HepG2 (cell line): ENCODE results near the gene PKLR. TPM values are rescaled to one million over a fixed set of nuclear protein-coding genes. Genes with fewer than 3 reads are reported as not detected.

Source experiments
- ATF1 ChIP-seq: IDR thresholded peaks from 2 replicates; pipeline ENCODE4 v1.6.1; 2016; ENCODE audit warnings: mild to moderate bottlenecking, control low read depth
- CHD4 ChIP-seq: fragments of 200-600 bp; sonication (generic); IDR thresholded peaks from 2 replicates; pipeline ENCODE4 v1.7.0; 2017; ENCODE audit warnings: mild to moderate bottlenecking, low read length, borderline replicate concordance
- CREBL2 ChIP-seq: sonication (generic); formaldehyde crosslinking; IDR thresholded peaks from 2 replicates; pipeline ENCODE4 v1.8.1; 2023; ENCODE audit warnings: missing genetic modification reagents, mild to moderate bottlenecking, borderline replicate concordance
- FIP1L1 ChIP-seq: fragments of 200-400 bp; formaldehyde crosslinking; IDR thresholded peaks from 2 replicates; pipeline ENCODE4 v1.6.1; 2018; ENCODE audit warnings: low read depth, mild to moderate bottlenecking, low read length, moderate library complexity, borderline replicate concordance; ENCODE audit not compliant: insufficient read depth
- GPBP1L1 ChIP-seq: sonication (generic); formaldehyde crosslinking; IDR thresholded peaks from 2 replicates; pipeline ENCODE4 v1.5.0; 2020; ENCODE audit warnings: mild to moderate bottlenecking, missing genetic modification reagents
- HIC2 ChIP-seq: sonication (generic); formaldehyde crosslinking; IDR thresholded peaks from 2 replicates; pipeline ENCODE4 v1.9.0; 2022; ENCODE audit warnings: low read depth, missing genetic modification reagents
- HMG20A ChIP-seq: IDR thresholded peaks from 2 replicates; pipeline ENCODE4 v1.6.1; 2016; ENCODE audit warnings: borderline replicate concordance
- IRF1 ChIP-seq: sonication (generic); formaldehyde crosslinking; IDR thresholded peaks from 2 replicates; pipeline ENCODE4 v1.4.0; 2020; ENCODE audit warnings: low read depth, mild to moderate bottlenecking, missing genetic modification reagents
- IRF9 ChIP-seq: sonication (generic); formaldehyde crosslinking; IDR thresholded peaks from 2 replicates; pipeline ENCODE4 v1.8.0; 2022; ENCODE audit warnings: missing genetic modification reagents, mild to moderate bottlenecking, borderline replicate concordance
- KDM1A ChIP-seq: IDR thresholded peaks from 2 replicates; pipeline ENCODE4 v1.6.1; 2016; ENCODE audit warnings: missing compliant biosample characterization
- MAFF ChIP-seq: IDR thresholded peaks from 2 replicates; pipeline ENCODE4 v1.6.1; 2011; ENCODE audit warnings: low read depth, low read length, improper control_type of control experiment
- MTF2 ChIP-seq: sonication (generic); formaldehyde crosslinking; IDR thresholded peaks from 2 replicates; pipeline ENCODE4 v1.5.0; 2020; ENCODE audit warnings: missing genetic modification reagents, borderline replicate concordance
- PAX8 ChIP-seq: sonication (generic); formaldehyde crosslinking; IDR thresholded peaks from 2 replicates; pipeline ENCODE4 v1.8.0; 2022; ENCODE audit warnings: mild to moderate bottlenecking, missing genetic modification reagents, borderline replicate concordance
- TAF15 ChIP-seq: fragments of 200-400 bp; formaldehyde crosslinking; IDR thresholded peaks from one replicate; pipeline ENCODE4 v1.6.1; 2018; ENCODE audit warnings: mild to moderate bottlenecking, low read depth, low read length; ENCODE audit not compliant: poor library complexity, severe bottlenecking
- THAP7 ChIP-seq: sonication (generic); formaldehyde crosslinking; IDR thresholded peaks from 2 replicates; pipeline ENCODE4 v1.8.1; 2023; ENCODE audit warnings: mild to moderate bottlenecking, missing genetic modification reagents
- WIZ ChIP-seq: sonication (generic); formaldehyde crosslinking; IDR thresholded peaks from 2 replicates; pipeline ENCODE4 v1.5.1; 2020; ENCODE audit warnings: mild to moderate bottlenecking, missing genetic modification reagents
- ZNF12 ChIP-seq: sonication (generic); formaldehyde crosslinking; IDR thresholded peaks from 2 replicates; pipeline ENCODE4 v1.5.0; 2020; ENCODE audit warnings: missing genetic modification reagents
- ZNF138 ChIP-seq: sonication (generic); formaldehyde crosslinking; IDR thresholded peaks from 2 replicates; pipeline ENCODE4 v1.5.0; 2020; ENCODE audit warnings: mild to moderate bottlenecking, low read depth, missing genetic modification reagents
- ZNF234 ChIP-seq: sonication (generic); formaldehyde crosslinking; conservative IDR thresholded peaks from 2 replicates; pipeline ENCODE4 v1.5.1; 2020; ENCODE audit warnings: mild to moderate bottlenecking, missing genetic modification reagents
- ZNF432 ChIP-seq: sonication (generic); formaldehyde crosslinking; IDR thresholded peaks from 2 replicates; pipeline ENCODE4 v1.5.0; 2020; ENCODE audit warnings: missing genetic modification reagents, mild to moderate bottlenecking, borderline replicate concordance
- ZNF580 ChIP-seq: IDR thresholded peaks from 2 replicates; pipeline ENCODE4 v1.6.1; 2016; ENCODE audit warnings: low read depth, borderline replicate concordance
- ZNF598 ChIP-seq: sonication (generic); formaldehyde crosslinking; IDR thresholded peaks from 2 replicates; pipeline ENCODE4 v1.5.1; 2020; ENCODE audit warnings: mild to moderate bottlenecking, missing genetic modification reagents, borderline replicate concordance
- ZNF777 ChIP-seq: sonication (generic); formaldehyde crosslinking; IDR thresholded peaks from 2 replicates; pipeline ENCODE4 v1.4.0; 2020; ENCODE audit warnings: missing genetic modification reagents
- polyA plus RNA-seq, 8 experiments: library from polyadenylated mRNA; depleted of rRNA in 3 of 8; stranded (reverse) in 7 of 8; unstranded in 1 of 8; fragments of >200 nt; fragmentation: Illumina TruSeq in 4 of 8; extraction: Trizol in 4 of 8; gene quantifications; 2 replicates each; pipeline versions ENCODE4 v1.2.1 to v1.2.3, GENCODE V29; 2011 to 2016; ENCODE audit warnings: low read depth in 4 of 8, missing spikeins in 1 of 8, mixed read lengths in 1 of 8; ENCODE audit not compliant: insufficient read depth in 1 of 8
- total RNA-seq, 5 experiments: library from RNA; depleted of rRNA; stranded (reverse); fragments of >200 nt; fragmentation: Illumina TruSeq; extraction: Trizol; gene quantifications; 2 replicates each; pipeline ENCODE4 v1.2.3, GENCODE V29; 2016; ENCODE audit warnings: low read depth in 1 of 5

The PKLR gene
- total and polyA plus RNA-seq, 2 of the 13 experiments (the other 11 are each of a cell fraction or from before 2014, with no cell fraction given), result 10.3 to 29.3 TPM

GRCh38 chr1:155277070-155277901, 24.0 kb downstream of the PKLR start, which contains the start of gene HCN3 (continued):
- TF ChIP-seq IRF9 (CRISPR knock-in tag), result peak; percentile 89; the same call in 1 of the 2 replicates
- TF ChIP-seq WIZ (CRISPR knock-in tag), result no peak
- TF ChIP-seq ZNF598 (CRISPR knock-in tag), result no peak
- no peak for TF ChIP-seq KDM1A
- TF ChIP-seq ZNF777 (CRISPR knock-in tag), result peak; percentile 65; the same call in 1 of the 2 replicates
- TF ChIP-seq FIP1L1, result no peak
- no peak; the same call in 1 of the 2 replicates for TF ChIP-seq HIC2 (CRISPR knock-in tag)
- no peak for TF ChIP-seq MAFF
- no peak for TF ChIP-seq PAX8 (CRISPR knock-in tag)
- peak; percentile 35 for TF ChIP-seq TAF15
- peak; percentile 86; the same call in 1 of the 2 replicates for TF ChIP-seq MTF2 (CRISPR knock-in tag)
- TF ChIP-seq ZNF580, result peak; percentile 20; the same call in 1 of the 2 replicates
- no peak for TF ChIP-seq ZNF12 (CRISPR knock-in tag)
- no peak for TF ChIP-seq IRF1 (CRISPR knock-in tag)
- no peak for TF ChIP-seq ATF1 (CRISPR knock-in tag)
- no peak for TF ChIP-seq ZNF138 (CRISPR knock-in tag)
- TF ChIP-seq ZNF234, result no peak
- TF ChIP-seq THAP7 (CRISPR knock-in tag), result 0 out of 2 replicates have a peak, but pooled peaks have one; percentile 52
- no peak for TF ChIP-seq HMG20A
- no peak for TF ChIP-seq GPBP1L1
- TF ChIP-seq ZNF432, result no peak
- TF ChIP-seq CREBL2 (CRISPR knock-in tag), result no peak
- TF ChIP-seq CHD4, result no peak
